Measurements from ENCODE around the gene FOXP1.

The FOXP1 gene

DNA sequence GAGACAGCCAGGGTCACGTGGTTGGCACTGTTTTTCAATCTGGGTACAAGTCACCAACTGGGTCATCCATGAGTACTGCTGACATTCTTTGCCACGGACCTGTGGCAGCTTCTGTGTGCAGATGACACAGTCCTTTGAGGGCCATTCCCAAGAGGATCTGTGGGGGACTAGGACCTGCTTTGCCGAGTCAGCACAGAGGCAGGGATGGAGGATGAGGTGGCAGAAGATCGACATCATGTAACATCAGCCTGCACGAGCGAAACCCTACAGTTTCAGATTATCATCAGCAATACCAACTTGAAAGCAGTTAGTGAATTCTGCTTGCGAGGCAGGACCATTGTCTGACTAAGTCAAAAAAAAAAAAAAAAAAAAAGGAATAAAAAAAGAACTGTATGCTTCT is 227.7 kb downstream of the FOXP1 start:
- Histone ChIP-seq H3K27me3 (replicated peaks; ENCODE audit: control insufficient read depth, insufficient read depth, low read length) (no peaks in the 10 kb centered on the region), H3K4me1 (ENCODE audit: control insufficient read depth, insufficient read depth, low read length) (no peaks in the 10 kb centered on the region), H3K9me3 (ENCODE audit: control insufficient read depth, low read length) (no peaks in the 10 kb centered on the region), H3K9ac (ENCODE audit: low read length) (no peak overlapping the region), H3K4me3 (ENCODE audit: low read length) (no peak overlapping the region), H3K36me3 (ENCODE audit: control insufficient read depth, insufficient read depth, low read length, severe bottlenecking) (no peaks in the 10 kb centered on the region)
- no peak for DNase-seq (ENCODE audit: low read depth)

DNA sequence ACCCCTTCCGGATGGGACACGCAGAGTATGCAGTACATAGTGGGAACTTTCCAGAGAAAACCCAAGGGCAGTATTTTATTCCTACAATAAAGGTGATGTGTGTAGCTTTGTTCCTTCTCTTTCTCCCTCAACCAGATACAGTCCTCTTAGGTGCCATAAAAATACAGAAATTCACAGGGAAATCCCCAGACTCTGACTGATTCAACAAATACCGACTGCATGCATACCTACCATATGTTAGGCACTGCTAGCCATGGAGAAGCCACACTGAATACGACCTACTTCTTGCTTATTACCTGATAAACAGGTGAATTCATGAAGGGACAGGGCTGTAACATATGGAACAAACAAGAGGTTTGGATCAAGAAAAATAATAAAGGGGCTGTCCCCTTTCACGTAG is 228.5 kb downstream of the FOXP1 start:
- no peak for DNase-seq (ENCODE audit: low read depth)
- Histone ChIP-seq H3K36me3 (ENCODE audit: control insufficient read depth, insufficient read depth, low read length, severe bottlenecking) (no peaks in the 10 kb centered on the region), H3K4me3 (ENCODE audit: low read length) (no peak overlapping the region), H3K9me3 (ENCODE audit: control insufficient read depth, low read length) (no peaks in the 10 kb centered on the region), H3K9ac (ENCODE audit: low read length) (no peak overlapping the region), H3K27me3 (replicated peaks; ENCODE audit: control insufficient read depth, insufficient read depth, low read length) (no peaks in the 10 kb centered on the region), H3K4me1 (ENCODE audit: control insufficient read depth, insufficient read depth, low read length) (no peaks in the 10 kb centered on the region)

DNA sequence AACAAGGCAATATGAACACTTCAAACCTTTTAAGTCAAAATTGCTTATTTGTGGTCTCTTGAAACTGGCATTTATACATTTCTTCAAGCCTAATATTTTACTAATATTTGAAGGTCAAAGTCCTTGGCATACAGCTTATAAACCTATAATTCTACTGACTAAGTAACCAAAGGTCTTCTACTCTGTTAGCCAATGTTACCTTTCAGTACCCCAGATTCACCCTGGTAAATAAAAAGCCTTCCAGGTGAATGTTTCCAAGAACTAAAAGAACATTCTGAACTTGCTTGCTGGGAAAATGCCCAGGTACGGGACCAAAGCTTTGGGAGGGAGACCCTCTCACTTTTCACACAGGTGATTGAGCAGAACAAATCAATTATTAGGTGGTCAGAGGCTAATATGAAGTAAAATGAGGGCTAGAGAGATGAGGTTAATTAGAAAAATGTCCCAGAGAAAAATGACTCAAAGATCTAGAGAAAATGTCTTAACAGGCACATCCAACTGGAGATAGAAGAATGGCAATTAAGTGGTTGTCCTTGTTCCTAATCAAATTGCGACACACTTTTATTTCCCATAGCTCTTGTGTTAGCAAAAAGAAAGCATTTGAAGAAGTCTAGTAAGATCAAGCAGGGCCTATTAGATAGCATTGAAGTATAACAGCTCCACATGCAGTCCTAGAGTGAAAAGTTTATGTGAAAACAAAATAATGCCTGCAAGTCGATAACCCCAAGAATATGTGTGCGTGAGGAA is 232.0 kb downstream of the FOXP1 start:
- no peak for DNase-seq (ENCODE audit: low read depth)

DNA sequence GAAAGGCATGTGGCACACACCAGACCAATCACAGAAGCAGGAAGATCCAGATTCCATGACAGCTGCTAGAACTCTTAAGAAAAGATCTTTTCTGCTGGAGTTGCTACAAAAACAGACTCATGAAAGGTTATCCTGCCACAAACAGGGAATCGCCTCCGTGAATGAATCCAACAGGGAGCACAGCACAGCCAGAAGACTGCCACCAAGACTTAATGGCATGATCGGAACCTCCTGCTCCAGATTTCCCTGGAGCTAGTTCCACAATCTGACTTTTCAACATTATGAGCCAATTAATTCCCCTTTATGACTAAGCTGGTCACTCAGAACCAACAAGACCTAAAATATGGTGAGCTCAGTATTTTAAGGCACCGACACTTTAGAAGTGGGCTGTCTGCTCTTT is 232.5 kb downstream of the FOXP1 start:
- Histone ChIP-seq H3K27me3 (replicated peaks; ENCODE audit: control insufficient read depth, insufficient read depth, low read length) (no peaks in the 10 kb centered on the region), H3K4me1 (ENCODE audit: control insufficient read depth, insufficient read depth, low read length) (no peaks in the 10 kb centered on the region), H3K9me3 (ENCODE audit: control insufficient read depth, low read length) (no peaks in the 10 kb centered on the region), H3K9ac (ENCODE audit: low read length) (no peak overlapping the region), H3K4me3 (ENCODE audit: low read length) (no peak overlapping the region), H3K36me3 (ENCODE audit: control insufficient read depth, insufficient read depth, low read length, severe bottlenecking) (no peaks in the 10 kb centered on the region)
- no peak for DNase-seq (ENCODE audit: low read depth)

More for the DNA sequence above, 232.0 kb downstream of the FOXP1 start:
- Histone ChIP-seq H3K4me1 (ENCODE audit: control insufficient read depth, insufficient read depth, low read length) (no peaks in the 10 kb centered on the region), H3K9ac (ENCODE audit: low read length) (no peak overlapping the region), H3K4me3 (ENCODE audit: low read length) (no peak overlapping the region), H3K27me3 (replicated peaks; ENCODE audit: control insufficient read depth, insufficient read depth, low read length) (no peaks in the 10 kb centered on the region), H3K36me3 (ENCODE audit: control insufficient read depth, insufficient read depth, low read length, severe bottlenecking) (no peaks in the 10 kb centered on the region), H3K9me3 (ENCODE audit: control insufficient read depth, low read length) (no peaks in the 10 kb centered on the region)

GRCh38 chr3:71348831-71349230 is 234.7 kb downstream of the FOXP1 start:
- H3K9ac ChIP-seq (ENCODE audit: low read length): no peak overlapping the region
- H3K9me3 ChIP-seq (ENCODE audit: control insufficient read depth, low read length): no peaks in the 10 kb centered on the region
- no peak overlapping the region for H3K4me3 ChIP-seq (ENCODE audit: low read length)
- H3K36me3 ChIP-seq (ENCODE audit: control insufficient read depth, insufficient read depth, low read length, severe bottlenecking): no peaks in the 10 kb centered on the region
- DNase-seq (ENCODE audit: low read depth): no peak
- no peaks in the 10 kb centered on the region for H3K4me1 ChIP-seq (ENCODE audit: control insufficient read depth, insufficient read depth, low read length)
- no peaks in the 10 kb centered on the region for H3K27me3 ChIP-seq (replicated peaks; ENCODE audit: control insufficient read depth, insufficient read depth, low read length)

DNA sequence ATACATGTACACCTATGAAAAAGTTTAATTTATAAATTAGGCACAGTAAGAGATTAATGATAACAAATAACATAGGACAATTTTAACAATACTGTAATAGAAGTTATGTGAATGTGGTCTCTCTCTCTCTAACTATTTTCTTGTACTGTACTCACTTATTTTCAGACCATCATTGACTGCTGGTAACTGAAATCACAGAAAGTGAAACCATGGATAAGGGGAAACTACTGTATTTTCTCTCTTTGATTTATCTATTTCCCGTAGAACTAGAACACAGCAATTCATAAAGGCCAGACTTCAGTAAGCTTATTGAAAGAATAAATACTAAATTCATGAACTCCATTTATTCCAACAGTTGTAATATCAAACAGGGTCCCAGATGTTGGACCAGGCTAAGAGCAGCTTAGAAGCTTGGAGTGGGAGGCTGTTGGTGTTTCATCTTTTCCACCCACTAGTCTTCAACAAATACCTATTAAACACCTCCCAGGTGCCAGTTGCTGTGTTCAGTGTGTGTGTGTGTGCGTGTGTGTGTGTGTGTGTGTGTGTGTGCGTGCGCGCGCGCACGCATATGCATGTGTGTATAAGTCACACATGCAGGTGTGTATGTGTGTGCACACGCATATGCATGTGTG is 235.4 kb downstream of the FOXP1 start:
- Histone ChIP-seq H3K4me3 (ENCODE audit: low read length) (no peak overlapping the region), H3K9ac (ENCODE audit: low read length) (no peak overlapping the region), H3K4me1 (ENCODE audit: control insufficient read depth, insufficient read depth, low read length) (no peaks in the 10 kb centered on the region), H3K9me3 (ENCODE audit: control insufficient read depth, low read length) (no peaks in the 10 kb centered on the region), H3K27me3 (replicated peaks; ENCODE audit: control insufficient read depth, insufficient read depth, low read length) (no peaks in the 10 kb centered on the region), H3K36me3 (ENCODE audit: control insufficient read depth, insufficient read depth, low read length, severe bottlenecking) (no peaks in the 10 kb centered on the region)
- no peak for DNase-seq (ENCODE audit: low read depth)

- DNase-seq (ENCODE audit: low read depth): no peak
- Histone ChIP-seq H3K36me3 (ENCODE audit: control insufficient read depth, insufficient read depth, low read length, severe bottlenecking) (no peaks in the 10 kb centered on the region), H3K9ac (ENCODE audit: low read length) (no peak overlapping the region), H3K4me3 (ENCODE audit: low read length) (no peak overlapping the region), H3K9me3 (ENCODE audit: control insufficient read depth, low read length) (peaks cover 5% of the 10 kb centered on the region), H3K27me3 (replicated peaks; ENCODE audit: control insufficient read depth, insufficient read depth, low read length) (no peaks in the 10 kb centered on the region), H3K4me1 (ENCODE audit: control insufficient read depth, insufficient read depth, low read length) (peaks cover 3% of the 10 kb centered on the region)
These were observed 237.5 kb downstream of the FOXP1 start for GRCh38 chr3:71346061-71346460.

DNA sequence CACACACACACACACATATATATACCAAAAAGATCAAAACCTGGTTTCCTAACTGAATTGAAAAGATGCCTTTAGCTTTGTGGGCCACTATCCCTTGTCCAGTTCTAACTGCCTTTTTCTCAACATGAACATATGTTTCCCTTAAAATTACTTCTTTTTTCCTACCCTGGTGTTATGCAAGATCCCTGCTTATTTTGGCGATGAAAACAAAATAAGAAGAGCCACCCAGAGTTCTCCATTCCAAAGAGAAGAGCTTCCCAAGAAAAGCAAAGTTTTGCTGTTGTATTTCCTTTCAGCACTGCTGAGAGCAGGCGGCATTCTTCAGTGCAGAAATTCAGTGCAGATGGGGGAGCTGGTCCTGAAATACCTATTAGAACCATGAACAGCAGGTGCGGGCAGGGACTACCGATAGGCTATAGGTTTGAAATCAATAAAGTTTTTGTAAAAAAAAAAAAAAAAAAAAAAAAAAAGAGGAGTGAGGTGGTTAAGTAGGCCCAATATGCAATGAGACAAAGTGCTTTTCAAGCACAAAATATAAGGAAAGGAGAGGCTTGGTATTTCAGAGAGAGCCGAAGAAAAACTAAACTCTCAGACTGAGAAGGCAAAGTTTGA is 238.0 kb downstream of the FOXP1 start:
- H3K9ac ChIP-seq (ENCODE audit: low read length): no peak overlapping the region
- H3K36me3 ChIP-seq (ENCODE audit: control insufficient read depth, insufficient read depth, low read length, severe bottlenecking): no peaks in the 10 kb centered on the region
- H3K4me1 ChIP-seq (ENCODE audit: control insufficient read depth, insufficient read depth, low read length): peaks cover 3% of the 10 kb centered on the region
- DNase-seq (ENCODE audit: low read depth): peak; percentile 74
- no peaks in the 10 kb centered on the region for H3K27me3 ChIP-seq (replicated peaks; ENCODE audit: control insufficient read depth, insufficient read depth, low read length)
- no peak overlapping the region for H3K4me3 ChIP-seq (ENCODE audit: low read length)
- peaks cover 7% of the 10 kb centered on the region for H3K9me3 ChIP-seq (ENCODE audit: control insufficient read depth, low read length)

DNA sequence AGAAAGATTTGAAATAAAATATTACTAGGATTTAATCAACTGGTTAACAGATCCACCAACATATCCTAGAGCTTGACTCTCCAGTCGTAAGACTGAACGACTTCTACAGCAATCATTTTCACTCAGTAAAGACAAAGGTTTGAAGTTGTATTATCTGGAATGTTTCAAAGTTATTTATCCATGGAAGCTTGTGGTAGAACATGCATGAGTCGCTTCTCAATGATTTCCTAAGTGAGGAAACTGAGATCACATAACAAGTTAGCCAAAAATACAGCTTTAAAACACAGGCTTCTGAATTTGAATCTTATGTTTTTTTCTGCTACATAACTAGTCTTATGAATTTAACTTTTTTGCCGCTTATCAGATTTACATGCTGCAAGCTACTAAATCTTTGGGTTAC is 241.8 kb downstream of the FOXP1 start:
- DNase-seq (ENCODE audit: low read depth): peak; percentile 73
- H3K4me1 ChIP-seq (ENCODE audit: control insufficient read depth, insufficient read depth, low read length): peaks cover 3% of the 10 kb centered on the region
- no peaks in the 10 kb centered on the region for H3K27me3 ChIP-seq (replicated peaks; ENCODE audit: control insufficient read depth, insufficient read depth, low read length)
- no peak overlapping the region for H3K4me3 ChIP-seq (ENCODE audit: low read length)
- no peak overlapping the region for H3K9ac ChIP-seq (ENCODE audit: low read length)
- peaks cover 7% of the 10 kb centered on the region for H3K9me3 ChIP-seq (ENCODE audit: control insufficient read depth, low read length)
- H3K36me3 ChIP-seq (ENCODE audit: control insufficient read depth, insufficient read depth, low read length, severe bottlenecking): no peaks in the 10 kb centered on the region

DNA sequence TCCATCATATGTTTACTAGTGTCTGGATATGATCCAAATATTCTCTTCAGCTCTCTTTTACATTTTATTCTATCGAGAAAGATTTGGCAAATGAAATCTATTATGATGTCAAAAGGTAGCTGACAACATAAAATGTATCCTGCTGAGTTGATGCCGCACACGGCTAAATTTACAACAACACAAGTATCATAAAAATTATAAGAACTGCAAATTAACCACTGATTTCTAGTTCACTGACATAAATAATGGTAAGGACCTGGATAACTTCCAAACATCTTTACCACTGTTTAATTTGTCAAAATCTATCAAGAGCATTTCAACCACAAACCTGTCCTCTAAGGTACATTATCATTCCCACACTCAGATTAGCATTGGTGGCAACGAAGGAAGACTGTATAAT is 244.5 kb downstream of the FOXP1 start:
- H3K36me3 ChIP-seq (ENCODE audit: control insufficient read depth, insufficient read depth, low read length, severe bottlenecking): no peaks in the 10 kb centered on the region
- no peaks in the 10 kb centered on the region for H3K27me3 ChIP-seq (replicated peaks; ENCODE audit: control insufficient read depth, insufficient read depth, low read length)
- DNase-seq (ENCODE audit: low read depth): no peak
- H3K4me3 ChIP-seq (ENCODE audit: low read length): no peak overlapping the region
- H3K9ac ChIP-seq (ENCODE audit: low read length): no peak overlapping the region
- peaks cover 7% of the 10 kb centered on the region for H3K9me3 ChIP-seq (ENCODE audit: control insufficient read depth, low read length)
- peaks cover 3% of the 10 kb centered on the region for H3K4me1 ChIP-seq (ENCODE audit: control insufficient read depth, insufficient read depth, low read length)

DNA sequence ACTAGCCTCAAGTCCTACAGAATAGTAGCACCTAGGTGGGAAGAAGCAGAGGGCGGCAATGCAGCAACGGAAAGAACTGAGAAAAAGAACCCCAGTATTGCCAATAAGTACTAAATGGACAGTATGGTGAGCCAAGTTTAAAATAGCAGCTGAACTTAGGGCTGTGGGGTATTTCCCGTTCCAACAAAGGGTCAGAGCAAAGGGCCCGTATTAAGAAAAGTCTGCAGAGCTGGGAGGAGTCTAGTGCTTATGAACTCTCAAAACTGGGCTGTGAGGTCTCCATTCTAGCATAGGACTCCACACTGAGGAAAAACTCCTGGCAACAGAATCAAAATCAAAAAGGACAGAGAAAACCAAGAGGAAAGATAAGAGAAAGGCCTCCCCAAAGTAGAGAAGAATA is 250.7 kb downstream of the FOXP1 start:
- Histone ChIP-seq H3K4me3 (ENCODE audit: low read length) (no peak overlapping the region), H3K9me3 (ENCODE audit: control insufficient read depth, low read length) (no peaks in the 10 kb centered on the region), H3K27me3 (replicated peaks; ENCODE audit: control insufficient read depth, insufficient read depth, low read length) (no peaks in the 10 kb centered on the region), H3K4me1 (ENCODE audit: control insufficient read depth, insufficient read depth, low read length) (no peaks in the 10 kb centered on the region), H3K9ac (ENCODE audit: low read length) (no peak overlapping the region), H3K36me3 (ENCODE audit: control insufficient read depth, insufficient read depth, low read length, severe bottlenecking) (no peaks in the 10 kb centered on the region)
- no peak for DNase-seq (ENCODE audit: low read depth)
